ENCODE results near the gene ALG11. TPM values are rescaled to one million over a fixed set of nuclear protein-coding genes. Genes with fewer than 3 reads are reported as not detected.

The ALG11 gene
- total RNA-seq, 1 experiment from 2014 or later = 23.9 TPM

GRCh38 chr13:51995677-51996551 is 16.3 kb upstream of the ALG11 start:
- intact Hi-C loops (cut with micrococcal nuclease; ENCODE audit: unreplicated experiment) = loop anchor here (5.0 to 10.0 kb wide), 2 partner anchors 91 to 131 kb away; partner anchors contain the start of gene NEK5
- DNase-seq (ENCODE audit: low read depth, low spot score) (no peak), ATAC-seq (peak; percentile 72)
- H3K27ac ChIP-seq (ENCODE audit: low read length) = peak overlapping the region; percentile 85
- ChIA-PET POLR2A (no interaction called here), CTCF (interaction anchor here (0.6 kb wide), 1 partner anchor 19 kb away, joined by 4 read pairs; no protein-coding TSS in a partner anchor)
- H3K9me3 ChIP-seq (ENCODE audit: control insufficient read depth, insufficient read depth, low read depth, low read length) = no peaks in the 10 kb centered on the region
- no peaks in the 10 kb centered on the region for H3K27me3 ChIP-seq (ENCODE audit: control insufficient read depth, insufficient read depth, low read length)
- peaks cover 68% of the 10 kb centered on the region for H3K4me1 ChIP-seq (ENCODE audit: control insufficient read depth, insufficient read depth, low read length)
- BruUV-seq (replicated peaks) = no TSS peak
- H3K4me3 ChIP-seq (ENCODE audit: low read depth in 2 of 2, low read length in 2 of 2) = peak overlapping the region; percentile 11 to 26; a peak in 3 of 4 replicates
- in situ Hi-C loops (cut with HindIII; ENCODE audit: low pct_unique_long_range_greater_than_20kb, low sequenced_read_pairs) = no loop called here
- TF ChIP-seq, protein P1, sequence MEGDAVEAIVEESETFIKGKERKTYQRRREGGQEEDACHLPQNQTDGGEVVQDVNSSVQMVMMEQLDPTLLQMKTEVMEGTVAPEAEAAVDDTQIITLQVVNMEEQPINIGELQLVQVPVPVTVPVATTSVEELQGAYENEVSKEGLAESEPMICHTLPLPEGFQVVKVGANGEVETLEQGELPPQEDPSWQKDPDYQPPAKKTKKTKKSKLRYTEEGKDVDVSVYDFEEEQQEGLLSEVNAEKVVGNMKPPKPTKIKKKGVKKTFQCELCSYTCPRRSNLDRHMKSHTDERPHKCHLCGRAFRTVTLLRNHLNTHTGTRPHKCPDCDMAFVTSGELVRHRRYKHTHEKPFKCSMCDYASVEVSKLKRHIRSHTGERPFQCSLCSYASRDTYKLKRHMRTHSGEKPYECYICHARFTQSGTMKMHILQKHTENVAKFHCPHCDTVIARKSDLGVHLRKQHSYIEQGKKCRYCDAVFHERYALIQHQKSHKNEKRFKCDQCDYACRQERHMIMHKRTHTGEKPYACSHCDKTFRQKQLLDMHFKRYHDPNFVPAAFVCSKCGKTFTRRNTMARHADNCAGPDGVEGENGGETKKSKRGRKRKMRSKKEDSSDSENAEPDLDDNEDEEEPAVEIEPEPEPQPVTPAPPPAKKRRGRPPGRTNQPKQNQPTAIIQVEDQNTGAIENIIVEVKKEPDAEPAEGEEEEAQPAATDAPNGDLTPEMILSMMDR (IDR thresholded peaks at IDR 0.05) = peak; percentile 10; the same call in 1 of the 2 replicates
- no peak for TF ChIP-seq POLR2AphosphoS5 (IDR thresholded peaks at IDR 0.05; ENCODE audit: low read depth, low read length)
- TF ChIP-seq, protein P2, sequence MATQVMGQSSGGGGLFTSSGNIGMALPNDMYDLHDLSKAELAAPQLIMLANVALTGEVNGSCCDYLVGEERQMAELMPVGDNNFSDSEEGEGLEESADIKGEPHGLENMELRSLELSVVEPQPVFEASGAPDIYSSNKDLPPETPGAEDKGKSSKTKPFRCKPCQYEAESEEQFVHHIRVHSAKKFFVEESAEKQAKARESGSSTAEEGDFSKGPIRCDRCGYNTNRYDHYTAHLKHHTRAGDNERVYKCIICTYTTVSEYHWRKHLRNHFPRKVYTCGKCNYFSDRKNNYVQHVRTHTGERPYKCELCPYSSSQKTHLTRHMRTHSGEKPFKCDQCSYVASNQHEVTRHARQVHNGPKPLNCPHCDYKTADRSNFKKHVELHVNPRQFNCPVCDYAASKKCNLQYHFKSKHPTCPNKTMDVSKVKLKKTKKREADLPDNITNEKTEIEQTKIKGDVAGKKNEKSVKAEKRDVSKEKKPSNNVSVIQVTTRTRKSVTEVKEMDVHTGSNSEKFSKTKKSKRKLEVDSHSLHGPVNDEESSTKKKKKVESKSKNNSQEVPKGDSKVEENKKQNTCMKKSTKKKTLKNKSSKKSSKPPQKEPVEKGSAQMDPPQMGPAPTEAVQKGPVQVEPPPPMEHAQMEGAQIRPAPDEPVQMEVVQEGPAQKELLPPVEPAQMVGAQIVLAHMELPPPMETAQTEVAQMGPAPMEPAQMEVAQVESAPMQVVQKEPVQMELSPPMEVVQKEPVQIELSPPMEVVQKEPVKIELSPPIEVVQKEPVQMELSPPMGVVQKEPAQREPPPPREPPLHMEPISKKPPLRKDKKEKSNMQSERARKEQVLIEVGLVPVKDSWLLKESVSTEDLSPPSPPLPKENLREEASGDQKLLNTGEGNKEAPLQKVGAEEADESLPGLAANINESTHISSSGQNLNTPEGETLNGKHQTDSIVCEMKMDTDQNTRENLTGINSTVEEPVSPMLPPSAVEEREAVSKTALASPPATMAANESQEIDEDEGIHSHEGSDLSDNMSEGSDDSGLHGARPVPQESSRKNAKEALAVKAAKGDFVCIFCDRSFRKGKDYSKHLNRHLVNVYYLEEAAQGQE (IDR thresholded peaks at IDR 0.05; ENCODE audit: insufficient read depth in 1 of 2, low read depth in 2 of 2, low read length in 1 of 2) = no peak
- H3K36me3 ChIP-seq (ENCODE audit: control insufficient read depth, insufficient read depth, low read length) = no peaks in the 10 kb centered on the region

DNA sequence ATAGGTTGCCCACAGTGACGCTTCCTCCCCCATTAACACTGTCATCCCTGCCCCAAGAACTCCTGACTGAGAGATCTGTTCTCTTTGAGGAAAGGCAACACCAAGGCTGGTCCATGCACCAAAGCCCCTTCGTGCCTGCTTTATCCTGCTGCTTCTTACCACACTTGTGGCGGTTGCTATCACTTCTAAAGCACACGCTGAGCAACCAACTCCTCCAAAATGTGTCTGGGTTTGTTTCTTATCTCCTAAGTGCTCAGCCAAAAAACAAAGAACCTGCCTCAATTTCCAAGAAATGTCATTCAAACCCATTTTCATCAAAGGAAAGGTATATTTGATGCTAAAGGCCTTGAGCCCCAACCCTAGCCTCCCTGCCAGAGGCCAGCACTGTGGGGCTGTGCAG is 15.6 kb upstream of the ALG11 start:
- ATAC-seq (no peak), DNase-seq (ENCODE audit: low read depth, low spot score) (no peak)
- Histone ChIP-seq H3K27me3 (ENCODE audit: control insufficient read depth, insufficient read depth, low read length) (no peaks in the 10 kb centered on the region), H3K4me1 (ENCODE audit: control insufficient read depth, insufficient read depth, low read length) (peaks cover 70% of the 10 kb centered on the region), H3K4me3 (ENCODE audit: low read depth in 2 of 2, low read length in 2 of 2) (no peak overlapping the region), H3K9me3 (ENCODE audit: control insufficient read depth, insufficient read depth, low read depth, low read length) (no peaks in the 10 kb centered on the region), H3K27ac (ENCODE audit: low read length) (peak overlapping the region; percentile 85), H3K36me3 (ENCODE audit: control insufficient read depth, insufficient read depth, low read length) (no peaks in the 10 kb centered on the region)
- POLR2A ChIA-PET = no interaction called here
- in situ Hi-C loops (cut with HindIII; ENCODE audit: low pct_unique_long_range_greater_than_20kb, low sequenced_read_pairs) = no loop called here
- CTCF ChIA-PET = no interaction called here
- TF ChIP-seq TCF7L2 (IDR thresholded peaks at IDR 0.05; ENCODE audit: low read depth, low read length) (no peak), POLR2AphosphoS5 (IDR thresholded peaks at IDR 0.05; ENCODE audit: low read depth, low read length) (no peak), SIN3A (IDR thresholded peaks at IDR 0.05; ENCODE audit: borderline replicate concordance, insufficient read depth, low read depth, low read length) (no peak)
- TF ChIP-seq, protein P1 (IDR thresholded peaks at IDR 0.05) = no peak
- TF ChIP-seq, protein P2 (IDR thresholded peaks at IDR 0.05; ENCODE audit: insufficient read depth in 1 of 2, low read depth in 2 of 2, low read length in 1 of 2) = no peak
- no TSS peak for BruUV-seq (replicated peaks)
- intact Hi-C loops (cut with micrococcal nuclease; ENCODE audit: unreplicated experiment) = loop anchor here (5.0 to 10.0 kb wide), 2 partner anchors 92 to 131 kb away; partner anchors contain the start of gene NEK5

Measured in Panc1 (cell line).